IMR-90 (cell line): ENCODE results near the gene PLEKHO2. TPM values are rescaled to one million over a fixed set of nuclear protein-coding genes. Genes with fewer than 3 reads are reported as not detected.

Source experiments
- ATAC-seq: fragments of 200-7000 bp; cut with Tn5 transposase; 2 replicates; pipeline ENCODE4 v1.9.1; 2020; ENCODE audit warnings: low read depth, mild to moderate bottlenecking, moderate library complexity
- BruUV-seq: library from RNA; stranded (reverse); fragments of 400-500 nt; replicated peaks from 2 replicates; lab custom pipeline; 2021; lab: Mats Ljungman, UMichigan
- CTCF ChIA-PET: fragments of 300-600 bp; formaldehyde crosslinking; extraction: SDS; loops from one replicate; lab custom pipeline; 2021; ENCODE audit warnings: antibody characterized with exemption; lab: Yijun Ruan, JAX
- POLR2A ChIA-PET: fragments of 300-600 bp; sonication (Branson Sonifier 250); formaldehyde crosslinking; loops from one replicate; lab custom pipeline; 2022; ENCODE audit warnings: antibody characterized with exemption; ENCODE audit not compliant: unreplicated experiment; lab: Charles Lee
- DNase-seq: peaks from one replicate; pipeline ENCODE4 v3.0.0; 2013
- H2AFZ ChIP-seq: replicated peaks from 2 replicates; pipeline ENCODE3; 2013; ENCODE audit warnings: low read length, mild to moderate bottlenecking; ENCODE audit not compliant: poor library complexity
- H2AK5ac ChIP-seq: 2 replicates; pipeline ENCODE4 v1.6.1; 2013; ENCODE audit warnings: low read depth, low read length, inconsistent platforms
- H2AK9ac ChIP-seq: replicated peaks from 2 replicates; pipeline ENCODE3; 2013; ENCODE audit warnings: mild to moderate bottlenecking, low read depth, low read length, moderate library complexity; ENCODE audit not compliant: poor library complexity
- H2BK120ac ChIP-seq: 2 replicates; pipeline ENCODE4 v1.6.1; 2013; ENCODE audit warnings: low read depth, low read length, inconsistent platforms
- H2BK15ac ChIP-seq: 3 replicates; pipeline ENCODE4 v1.6.1; 2013; ENCODE audit warnings: low read depth, low read length, inconsistent platforms
- H2BK20ac ChIP-seq: 2 replicates; pipeline ENCODE4 v1.6.1; 2013; ENCODE audit warnings: low read depth, mild to moderate bottlenecking, inconsistent platforms, low read length, moderate library complexity
- H2BK5ac ChIP-seq: 2 replicates; pipeline ENCODE4 v1.6.1; 2013; ENCODE audit warnings: mild to moderate bottlenecking, low read depth, low read length, inconsistent platforms; ENCODE audit not compliant: poor library complexity, severe bottlenecking
- H3K14ac ChIP-seq: replicated peaks from 2 replicates; pipeline ENCODE4 v1.6.1; 2013; ENCODE audit warnings: low read depth, low read length, inconsistent platforms
- H3K18ac ChIP-seq: 2 replicates; pipeline ENCODE4 v1.6.1; 2013; ENCODE audit warnings: low read depth, low read length, control low read depth
- H3K23ac ChIP-seq: 2 replicates; pipeline ENCODE4 v1.6.1; 2013; ENCODE audit warnings: low read depth, low read length, inconsistent platforms
- H3K27ac ChIP-seq: 2 replicates; pipeline ENCODE4 v1.5.1; 2013; ENCODE audit warnings: mild to moderate bottlenecking, control low read depth, low read length; ENCODE audit not compliant: insufficient read depth
- H3K27me3 ChIP-seq: 2 replicates; pipeline ENCODE4 v1.6.1; 2013; ENCODE audit warnings: low read length; ENCODE audit not compliant: control insufficient read depth, insufficient read depth
- H3K36me3 ChIP-seq: 2 replicates; pipeline ENCODE4 v1.6.1; 2013; ENCODE audit warnings: low read length, mixed read lengths; ENCODE audit not compliant: control insufficient read depth, insufficient read depth
- H3K4ac ChIP-seq: 2 replicates; pipeline ENCODE4 v1.6.1; 2013; ENCODE audit warnings: low read depth, low read length, inconsistent platforms
- H3K4me1 ChIP-seq: 2 replicates; pipeline ENCODE4 v1.6.1; 2013; ENCODE audit warnings: low read length, mixed read lengths; ENCODE audit not compliant: control insufficient read depth, insufficient read depth
- H3K4me2 ChIP-seq: 2 replicates; pipeline ENCODE4 v1.6.1; 2013; ENCODE audit warnings: low read depth, mild to moderate bottlenecking, control low read depth, low read length, moderate library complexity
- H3K4me3 ChIP-seq: 2 replicates; pipeline ENCODE4 v1.5.1; 2013; ENCODE audit warnings: low read depth, mild to moderate bottlenecking, control low read depth, low read length, moderate library complexity; ENCODE audit not compliant: insufficient read depth
- H3K56ac ChIP-seq: 2 replicates; pipeline ENCODE4 v1.6.1; 2013; ENCODE audit warnings: low read length, inconsistent platforms; ENCODE audit not compliant: insufficient read depth; ENCODE audit errors: extremely low read depth
- H3K79me1 ChIP-seq, 2 experiments: 2 replicates each; pipeline ENCODE4 v1.6.1; 2013; ENCODE audit warnings: low read length in 2 of 2, inconsistent platforms in 1 of 2, low read depth in 1 of 2
- H3K9ac ChIP-seq: 2 replicates; pipeline ENCODE4 v1.6.1; 2013; ENCODE audit warnings: low read depth, low read length, control low read depth
- H3K9me1 ChIP-seq: 2 replicates; pipeline ENCODE4 v1.6.1; 2013; ENCODE audit warnings: low read length, inconsistent platforms; ENCODE audit not compliant: insufficient read depth
- H3K9me3 ChIP-seq: 2 replicates; pipeline ENCODE4 v1.6.1; 2013; ENCODE audit warnings: low read length; ENCODE audit not compliant: control insufficient read depth, insufficient read depth
- H4K20me1 ChIP-seq: 2 replicates; pipeline ENCODE4 v1.6.1; 2013; ENCODE audit warnings: low read length, inconsistent platforms; ENCODE audit not compliant: insufficient read depth
- H4K5ac ChIP-seq: 2 replicates; pipeline ENCODE4 v1.6.1; 2013; ENCODE audit warnings: mild to moderate bottlenecking, low read depth, low read length, control low read depth
- H4K8ac ChIP-seq, 2 experiments: 2 replicates each; pipeline ENCODE4 v1.6.1; 2013; ENCODE audit warnings: low read depth in 2 of 2, low read length in 2 of 2, control low read depth in 1 of 2, inconsistent platforms in 1 of 2
- H4K91ac ChIP-seq: 2 replicates; pipeline ENCODE4 v1.6.1; 2013; ENCODE audit warnings: low read depth, low read length, inconsistent platforms; ENCODE audit not compliant: insufficient read depth
- BHLHE40 ChIP-seq: fragments of 150-350 bp; IDR thresholded peaks from 2 replicates; pipeline ENCODE4 v1.6.1; 2016; ENCODE audit warnings: mild to moderate bottlenecking, low read depth, low read length
- MAFK ChIP-seq: IDR thresholded peaks from 2 replicates; pipeline ENCODE4 v1.6.1; 2012; ENCODE audit warnings: low read depth, low read length, improper control_type of control experiment
- MAZ ChIP-seq: IDR thresholded peaks from 2 replicates; pipeline ENCODE4 v1.6.1; 2012; ENCODE audit warnings: low read depth, mild to moderate bottlenecking, low read length, improper control_type of control experiment, moderate library complexity, borderline replicate concordance
- NFE2L2 ChIP-seq: fragments of 150-350 bp; IDR thresholded peaks from 2 replicates; pipeline ENCODE4 v1.6.1; 2016; ENCODE audit warnings: low read depth, mild to moderate bottlenecking, low read length
- RAD21 ChIP-seq: IDR thresholded peaks from 2 replicates; pipeline ENCODE4 v1.6.1; 2012; ENCODE audit warnings: low read length, improper control_type of control experiment
- WGBS, 2 experiments: methylation state at CpG; one replicate each; pipeline versions ENCODE4 v1.1.5 to v1.1.7; 2013; ENCODE audit warnings: missing lambda C conversion rate in 2 of 2; ENCODE audit not compliant: insufficient read length in 1 of 2; ENCODE audit errors: extremely low coverage in 2 of 2; 5-methylcytosine and 5-hydroxymethylcytosine counted together
- dilution Hi-C: fragments of 300-500 bp; cut with HindIII; formaldehyde crosslinking; loops from one replicate; pipeline ENCODE4 v1.14.3; 2018; ENCODE audit warnings: low sequenced_read_pairs; ENCODE audit not compliant: unreplicated experiment
- in situ Hi-C: fragments of 300-500 bp; cut with MboI; formaldehyde crosslinking; loops from 3 replicates; pipeline ENCODE4 v1.14.3; 2019; ENCODE audit warnings: low sequenced_read_pairs, inconsistent platforms, mixed read lengths
- intact Hi-C: fragments of 100-400 bp; cut with micrococcal nuclease; formaldehyde crosslinking; loops from 2 replicates; pipeline ENCODE4 v1.10.0; 2022
- polyA plus RNA-seq, 3 experiments: library from polyadenylated mRNA; depleted of rRNA; stranded (reverse); fragments of >200 nt; gene quantifications; 2 replicates each; pipeline ENCODE4 v1.2.3, GENCODE V29; 2012; ENCODE audit warnings: low replicate concordance in 1 of 3
- total RNA-seq: library from RNA; depleted of rRNA; stranded (reverse); fragments of >200 nt; gene quantifications from 2 replicates; pipeline ENCODE4 v1.2.3, GENCODE V29; 2012

The PLEKHO2 gene
- total and polyA plus RNA-seq, 2 of the 4 experiments (the other 2 are of a cell fraction): 19.0 to 22.5 TPM

GRCh38 chr15:64800476-64800875, 41.2 kb upstream of the PLEKHO2 start:
- no peak for ATAC-seq

More at GRCh38 chr15:64800476-64800875, 41.2 kb upstream of the PLEKHO2 start:
- Histone ChIP-seq H3K23ac (no peak overlapping the region), H3K27ac (no peak overlapping the region), H3K79me1 (no peaks in the 10 kb centered on the region), H3K36me3 (no peaks in the 10 kb centered on the region), H4K20me1 (no peaks in the 10 kb centered on the region), H2BK20ac (no peak overlapping the region), H2BK5ac (no peak overlapping the region), H2BK15ac (no peak overlapping the region), H3K9me1 (peaks cover 4% of the 10 kb centered on the region; the same call in 1 of the 2 replicates), H2BK120ac (no peak overlapping the region), H3K4me3 (no peak overlapping the region), H3K56ac (no peak overlapping the region), H3K4ac (no peak overlapping the region), H3K27me3 (no peaks in the 10 kb centered on the region), H2AK5ac (no peak overlapping the region), H4K5ac (no peak overlapping the region), H4K8ac (no peak overlapping the region), H2AK9ac (no peak overlapping the region), H3K9me3 (no peaks in the 10 kb centered on the region), H3K4me2 (no peak overlapping the region), H3K14ac (no peak overlapping the region), H3K4me1 (peaks cover 6% of the 10 kb centered on the region), H3K9ac (no peak overlapping the region), H3K18ac (no peak overlapping the region), H2AFZ (no peak overlapping the region), H4K91ac (no peak overlapping the region)
- no TSS peak for BruUV-seq
- in situ Hi-C loops: no loop called here
- intact Hi-C loops: no loop called here
- no peak for DNase-seq
- dilution Hi-C loops: no loop called here
- no CpG with 5 or more reads among the region's 2 CpGs for whole genome bisulfite sequencing, 2 experiments
- ChIA-PET POLR2A (no interaction called here), CTCF (interaction anchor here (1.1 kb wide), 1 partner anchor 9 kb away, joined by 3 read pairs; no protein-coding TSS in a partner anchor)
- no peak for TF ChIP-seq BHLHE40
- no peak for TF ChIP-seq MAFK
- TF ChIP-seq NFE2L2: no peak
- TF ChIP-seq MAZ: no peak
- no peak for TF ChIP-seq RAD21
